Neuron (in vitro differentiated cells): Measurements from ENCODE around the gene ANKRD55.
"Not testable (repeated sequence)": the region's sequence is repeated elsewhere in the genome, so short reads cannot be mapped to it uniquely, and the experiment has no call there.

Experiments used
- H2AFZ ChIP-seq: one replicate; pipeline ENCODE4 v1.6.1; 2013; ENCODE audit warnings: low read depth, mild to moderate bottlenecking, inconsistent platforms, low read length, moderate library complexity
- H3K27me3 ChIP-seq: one replicate; pipeline ENCODE4 v1.6.1; 2013; ENCODE audit warnings: low read length; ENCODE audit not compliant: insufficient read depth
- H3K36me3 ChIP-seq: one replicate; pipeline ENCODE4 v1.6.1; 2013; ENCODE audit warnings: low read length; ENCODE audit not compliant: insufficient read depth
- H3K4me1 ChIP-seq: one replicate; pipeline ENCODE4 v1.6.1; 2013; ENCODE audit warnings: low read length; ENCODE audit not compliant: insufficient read depth
- H3K4me3 ChIP-seq: 2 replicates; pipeline ENCODE4 v1.5.1; 2013; ENCODE audit warnings: mild to moderate bottlenecking, low read length, moderate library complexity
- H3K9me3 ChIP-seq: one replicate; pipeline ENCODE4 v1.6.1; 2013; ENCODE audit warnings: low read length

ANKRD55 gene

DNA sequence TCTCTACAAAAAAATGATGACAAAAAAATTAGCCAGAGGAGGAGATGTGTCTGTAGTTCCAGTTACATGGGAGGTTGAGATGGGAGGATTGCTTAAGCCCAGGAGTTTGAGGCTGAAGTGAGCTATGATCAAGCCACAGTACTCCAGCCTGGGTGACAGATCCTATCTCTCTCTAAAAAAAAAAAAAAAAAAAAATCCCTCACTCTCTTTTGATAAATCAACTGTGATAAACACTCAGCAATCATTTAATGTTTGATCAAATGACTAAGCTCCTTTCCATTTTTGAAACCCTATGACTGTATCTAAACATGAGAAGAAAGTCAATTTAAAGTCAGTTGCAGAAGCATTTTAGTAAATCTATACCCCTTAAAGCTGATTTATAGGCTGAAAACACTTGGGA, 126.3 kb downstream of the ANKRD55 start:
- Histone ChIP-seq H3K36me3 (no peaks in the 10 kb centered on the region), H3K4me1 (no peaks in the 10 kb centered on the region), H3K27me3 (no peaks in the 10 kb centered on the region), H3K4me3 (no peak overlapping the region), H3K9me3 (no peaks in the 10 kb centered on the region), H2AFZ (no peak overlapping the region)

DNA sequence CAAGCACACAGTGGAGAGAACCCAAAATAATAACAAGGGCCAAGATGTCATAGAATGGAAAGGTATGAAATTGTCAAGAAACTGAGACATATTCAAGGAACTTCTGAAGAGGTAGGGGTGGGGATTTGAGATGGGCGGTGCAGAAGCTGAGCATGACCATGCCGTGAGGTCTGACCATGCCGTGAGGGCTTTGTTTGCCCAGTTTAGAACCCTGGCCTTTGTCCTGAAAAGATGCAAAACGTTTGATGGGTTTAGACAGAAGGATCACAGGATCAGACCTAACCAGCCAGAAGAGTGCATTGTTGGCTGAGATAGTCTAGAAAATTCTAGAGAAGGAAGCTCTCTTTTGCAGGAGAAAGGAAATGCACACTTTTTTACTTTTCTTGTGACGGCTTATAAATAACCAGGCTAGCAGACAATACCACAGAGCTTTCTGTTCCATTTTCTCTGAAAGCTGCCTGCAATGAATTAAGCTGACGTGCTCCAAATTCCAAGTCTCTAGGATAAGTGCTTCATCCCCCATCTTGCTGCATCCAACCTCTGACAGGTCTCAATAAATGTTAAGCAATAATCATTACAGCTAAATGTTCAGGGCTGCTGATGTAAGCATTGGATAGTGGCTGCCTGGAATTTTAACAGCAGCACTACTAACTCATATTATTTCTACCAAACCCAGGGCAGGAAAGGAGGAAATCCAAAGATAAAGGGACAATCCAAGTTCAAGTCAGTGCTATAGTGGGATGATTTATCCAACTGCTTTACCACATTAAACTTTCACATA, 127.4 kb downstream of the ANKRD55 start:
- H3K4me1 ChIP-seq: no peaks in the 10 kb centered on the region
- H2AFZ ChIP-seq: no peak overlapping the region
- no peaks in the 10 kb centered on the region for H3K36me3 ChIP-seq
- no peaks in the 10 kb centered on the region for H3K9me3 ChIP-seq
- H3K27me3 ChIP-seq: no peaks in the 10 kb centered on the region
- H3K4me3 ChIP-seq: no peak overlapping the region

DNA sequence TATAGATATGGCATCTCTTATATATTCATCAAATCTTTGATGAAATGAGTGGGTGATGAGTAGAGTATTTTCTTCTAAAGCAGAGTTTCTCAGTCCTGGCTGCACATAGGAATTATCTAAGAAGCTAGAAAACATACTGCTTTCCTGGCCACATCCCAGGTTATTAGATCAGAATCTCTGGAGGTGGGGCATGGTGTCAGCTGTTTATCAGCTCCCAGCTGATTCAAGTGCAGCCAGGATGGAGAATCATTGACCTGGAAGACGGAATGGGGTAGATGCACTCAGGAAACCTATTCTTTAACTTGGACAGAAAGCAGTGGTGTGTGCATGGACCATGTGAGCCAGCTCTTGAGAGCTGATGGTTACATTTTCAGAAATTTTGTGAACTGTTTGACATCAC, 130.2 kb downstream of the ANKRD55 start:
- H3K4me1 ChIP-seq: no peaks in the 10 kb centered on the region
- no peak overlapping the region for H3K4me3 ChIP-seq
- no peaks in the 10 kb centered on the region for H3K36me3 ChIP-seq
- no peaks in the 10 kb centered on the region for H3K9me3 ChIP-seq
- H2AFZ ChIP-seq: no peak overlapping the region
- H3K27me3 ChIP-seq: no peaks in the 10 kb centered on the region

DNA sequence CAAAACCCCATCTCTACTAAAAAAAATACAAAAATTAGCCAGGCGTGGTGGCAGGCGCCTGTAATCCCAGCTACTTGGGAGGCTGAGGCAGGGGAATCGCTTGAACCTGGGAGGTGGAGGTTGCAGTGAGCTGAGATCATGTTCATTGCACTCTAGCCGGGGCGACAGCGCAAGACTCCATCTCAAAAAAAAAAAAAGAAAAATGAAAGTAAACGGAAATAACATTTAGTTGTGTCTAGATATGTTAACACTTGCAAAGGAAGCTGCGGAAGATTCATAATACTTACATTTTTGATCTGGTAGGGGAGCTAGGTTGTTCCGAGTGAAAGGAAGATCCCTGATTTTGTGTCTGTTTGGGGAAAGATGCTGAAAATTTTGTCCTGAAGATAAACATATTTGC, 130.9 kb downstream of the ANKRD55 start:
- not testable (repeated sequence) for H3K36me3 ChIP-seq, H2AFZ ChIP-seq, H3K9me3 ChIP-seq, H3K4me1 ChIP-seq, H3K4me3 ChIP-seq, H3K27me3 ChIP-seq

DNA sequence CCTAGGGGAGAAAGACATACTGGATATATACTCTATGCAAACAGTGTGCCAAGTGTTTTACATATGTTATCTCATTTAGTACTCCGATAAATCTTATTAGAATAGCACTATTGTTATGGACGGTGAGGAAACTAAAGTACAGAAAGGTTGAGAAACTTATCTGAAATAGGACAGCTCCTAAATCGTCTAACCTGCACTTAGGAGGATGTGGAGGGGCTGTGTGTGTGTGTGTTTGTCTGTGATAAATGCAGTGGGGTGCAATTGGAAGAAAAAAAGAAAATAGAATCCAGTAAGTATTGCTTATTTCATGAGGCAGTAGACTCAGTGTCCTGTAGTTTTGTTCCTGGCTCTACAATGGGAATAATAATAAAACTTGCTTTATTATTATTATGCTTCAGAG, 131.9 kb downstream of the ANKRD55 start:
- Histone ChIP-seq H3K4me3 (no peak overlapping the region), H3K27me3 (no peaks in the 10 kb centered on the region), H3K4me1 (no peaks in the 10 kb centered on the region), H2AFZ (no peak overlapping the region), H3K9me3 (no peaks in the 10 kb centered on the region), H3K36me3 (no peaks in the 10 kb centered on the region)

GRCh38 chr5:56100439-56101176, 132.5 kb downstream of the ANKRD55 start:
- Histone ChIP-seq H3K27me3 (no peaks in the 10 kb centered on the region), H3K4me1 (peaks cover 2% of the 10 kb centered on the region), H3K4me3 (no peak overlapping the region), H3K9me3 (no peaks in the 10 kb centered on the region), H3K36me3 (no peaks in the 10 kb centered on the region), H2AFZ (no peak overlapping the region)

DNA sequence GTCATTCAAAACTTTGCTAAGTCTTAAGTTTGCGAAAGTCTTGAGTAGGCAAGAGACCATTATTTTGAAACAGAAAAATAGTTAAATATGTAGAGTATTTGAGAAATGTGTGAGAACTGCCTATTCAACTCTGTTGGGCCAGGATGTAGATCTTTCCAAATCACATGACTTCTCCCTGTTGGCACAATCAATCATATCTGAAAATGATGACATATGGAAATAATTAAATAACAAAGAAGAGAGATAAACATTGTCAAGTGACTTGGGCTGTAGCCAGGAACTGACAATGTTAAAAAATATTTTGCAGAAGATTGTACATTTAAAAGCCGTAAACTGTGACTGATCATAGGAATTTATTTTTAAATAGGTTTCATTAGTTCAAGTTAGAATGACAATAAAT, 133.8 kb downstream of the ANKRD55 start:
- no peaks in the 10 kb centered on the region for H3K27me3 ChIP-seq
- no peaks in the 10 kb centered on the region for H3K9me3 ChIP-seq
- H3K4me1 ChIP-seq: peaks cover 2% of the 10 kb centered on the region
- no peaks in the 10 kb centered on the region for H3K36me3 ChIP-seq
- no peak overlapping the region for H2AFZ ChIP-seq
- no peak overlapping the region for H3K4me3 ChIP-seq

DNA sequence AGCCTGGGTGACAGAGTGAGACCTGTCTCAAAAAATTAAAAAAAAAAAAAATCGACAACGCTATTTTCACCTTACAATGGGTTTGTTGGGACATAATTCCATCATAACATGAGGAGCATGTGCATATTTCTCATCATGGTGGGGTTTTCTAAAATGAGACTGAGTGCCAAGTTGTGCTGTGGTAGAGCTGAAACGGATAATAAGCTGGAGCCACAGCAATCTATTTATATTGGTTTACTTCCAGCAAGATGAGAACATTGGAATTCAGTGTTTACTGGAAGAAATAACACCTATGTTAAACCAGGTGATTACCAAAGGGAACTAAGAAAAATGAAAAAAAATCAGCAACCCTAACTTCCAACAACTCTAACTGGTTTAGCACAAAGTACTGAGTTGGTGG, 136.1 kb downstream of the ANKRD55 start:
- Histone ChIP-seq H3K36me3 (no peaks in the 10 kb centered on the region), H2AFZ (no peak overlapping the region), H3K4me3 (no peak overlapping the region), H3K9me3 (no peaks in the 10 kb centered on the region), H3K27me3 (no peaks in the 10 kb centered on the region), H3K4me1 (peaks cover 2% of the 10 kb centered on the region)

GRCh38 chr5:56095579-56096102, 137.5 kb downstream of the ANKRD55 start:
- Histone ChIP-seq H3K27me3 (no peaks in the 10 kb centered on the region), H3K36me3 (no peaks in the 10 kb centered on the region), H2AFZ (no peak overlapping the region), H3K9me3 (no peaks in the 10 kb centered on the region), H3K4me1 (peaks cover 2% of the 10 kb centered on the region), H3K4me3 (no peak overlapping the region)

GRCh38 chr5:56094579-56095361, 138.4 kb downstream of the ANKRD55 start:
- Histone ChIP-seq H3K27me3 (no peaks in the 10 kb centered on the region), H3K36me3 (no peaks in the 10 kb centered on the region), H3K4me3 (no peak overlapping the region), H3K9me3 (no peaks in the 10 kb centered on the region), H2AFZ (no peak overlapping the region), H3K4me1 (peaks cover 2% of the 10 kb centered on the region)

DNA sequence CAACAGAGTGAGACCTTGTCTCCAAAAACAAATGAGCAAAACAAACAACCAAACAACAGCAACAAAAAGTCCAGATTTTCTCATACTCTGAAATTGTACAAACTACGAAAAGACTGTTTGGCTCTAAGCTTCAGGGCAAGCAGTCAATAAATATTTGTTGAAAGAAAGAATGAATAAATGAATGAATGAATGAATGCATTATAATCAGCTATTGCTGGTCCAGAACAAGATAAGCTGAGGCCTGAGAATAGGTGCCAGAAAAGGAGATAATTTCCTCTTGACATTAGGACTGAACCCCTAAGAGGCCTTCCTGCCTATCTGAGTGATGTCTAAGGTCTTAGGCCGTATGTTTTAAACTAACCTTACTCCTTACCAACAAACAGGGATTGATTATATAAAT, 139.2 kb downstream of the ANKRD55 start:
- Histone ChIP-seq H2AFZ (no peak overlapping the region), H3K4me3 (no peak overlapping the region), H3K36me3 (no peaks in the 10 kb centered on the region), H3K9me3 (no peaks in the 10 kb centered on the region), H3K4me1 (peaks cover 2% of the 10 kb centered on the region), H3K27me3 (no peaks in the 10 kb centered on the region)

DNA sequence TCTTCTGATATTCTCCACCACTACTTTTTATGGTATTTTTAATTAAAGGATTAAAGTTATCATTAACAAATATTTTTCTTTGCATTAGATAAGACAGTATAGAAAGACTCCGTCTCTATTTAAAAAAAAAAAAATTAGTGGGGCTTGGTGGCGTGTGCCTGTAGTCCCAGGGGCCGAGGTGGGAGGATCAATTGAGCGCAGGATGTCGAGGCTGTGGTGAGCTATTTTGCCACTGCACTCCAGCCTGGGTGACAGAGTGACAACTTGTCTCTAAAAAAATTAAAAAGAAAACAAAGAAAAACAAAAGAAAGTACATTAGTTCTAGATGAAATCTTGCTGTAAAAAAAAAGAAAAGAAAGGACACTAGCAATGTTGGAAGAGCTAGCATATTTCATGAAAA, 141.0 kb downstream of the ANKRD55 start:
- H3K4me3 ChIP-seq: no peak overlapping the region
- peaks cover 2% of the 10 kb centered on the region for H3K4me1 ChIP-seq
- H3K27me3 ChIP-seq: no peaks in the 10 kb centered on the region
- H3K9me3 ChIP-seq: no peaks in the 10 kb centered on the region
- H3K36me3 ChIP-seq: no peaks in the 10 kb centered on the region
- H2AFZ ChIP-seq: no peak overlapping the region

DNA sequence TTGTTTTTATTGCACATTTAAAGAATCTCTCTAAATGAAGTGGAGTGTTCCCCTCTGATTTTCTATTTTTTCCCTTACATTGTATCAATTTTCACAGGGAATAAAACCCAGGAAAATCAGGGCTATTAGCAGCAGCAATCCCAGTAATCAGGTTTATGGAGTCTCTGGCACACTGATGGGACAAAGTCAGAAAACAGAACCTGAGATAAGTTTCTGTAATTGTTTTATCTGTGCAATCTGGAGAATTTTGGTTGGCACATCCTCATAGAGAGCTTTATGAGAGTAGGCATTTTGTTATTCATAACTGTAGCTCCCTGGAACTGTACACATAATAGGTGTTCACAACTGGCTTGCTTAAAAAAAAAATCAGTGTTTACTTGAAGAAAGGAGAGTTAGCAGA, 141.5 kb downstream of the ANKRD55 start:
- H3K27me3 ChIP-seq: no peaks in the 10 kb centered on the region
- peaks cover 2% of the 10 kb centered on the region for H3K4me1 ChIP-seq
- no peaks in the 10 kb centered on the region for H3K9me3 ChIP-seq
- no peaks in the 10 kb centered on the region for H3K36me3 ChIP-seq
- H3K4me3 ChIP-seq: no peak overlapping the region
- H2AFZ ChIP-seq: no peak overlapping the region
